OCI-LY7 (cell line): ENCODE data around the gene PHF21B.

Experiments used
- CTCF ChIP-seq: fragments of 200-600 bp; sonication (generic); conservative IDR thresholded peaks from 2 replicates; pipeline ENCODE4 v1.5.1; 2014; ENCODE audit warnings: mild to moderate bottlenecking, antibody characterized with exemption, low read length, moderate library complexity, mixed read lengths
- EZH2phosphoT487 ChIP-seq: fragments of 200-600 bp; sonication (generic); IDR thresholded peaks from 2 replicates; pipeline ENCODE4 v1.6.1; 2018; ENCODE audit warnings: low read depth, borderline replicate concordance, mild to moderate bottlenecking, mixed run types, antibody characterized with exemption, low read length, moderate library complexity, mixed read lengths

- TF ChIP-seq CTCF (no peak), EZH2phosphoT487 (no peak)
These were observed 164.6 kb downstream of the PHF21B start for GRCh38 chr22:44845191-44845590.
